Measurements from ENCODE around the gene KRTAP5-3. TPM values are rescaled to one million over a fixed set of nuclear protein-coding genes. Genes with fewer than 3 reads are reported as not detected.

The KRTAP5-3 gene
- total and polyA plus RNA-seq, 2 of the 8 experiments (the other 6 are each of a cell fraction or from before 2014, with no cell fraction given) = not detected

DNA sequence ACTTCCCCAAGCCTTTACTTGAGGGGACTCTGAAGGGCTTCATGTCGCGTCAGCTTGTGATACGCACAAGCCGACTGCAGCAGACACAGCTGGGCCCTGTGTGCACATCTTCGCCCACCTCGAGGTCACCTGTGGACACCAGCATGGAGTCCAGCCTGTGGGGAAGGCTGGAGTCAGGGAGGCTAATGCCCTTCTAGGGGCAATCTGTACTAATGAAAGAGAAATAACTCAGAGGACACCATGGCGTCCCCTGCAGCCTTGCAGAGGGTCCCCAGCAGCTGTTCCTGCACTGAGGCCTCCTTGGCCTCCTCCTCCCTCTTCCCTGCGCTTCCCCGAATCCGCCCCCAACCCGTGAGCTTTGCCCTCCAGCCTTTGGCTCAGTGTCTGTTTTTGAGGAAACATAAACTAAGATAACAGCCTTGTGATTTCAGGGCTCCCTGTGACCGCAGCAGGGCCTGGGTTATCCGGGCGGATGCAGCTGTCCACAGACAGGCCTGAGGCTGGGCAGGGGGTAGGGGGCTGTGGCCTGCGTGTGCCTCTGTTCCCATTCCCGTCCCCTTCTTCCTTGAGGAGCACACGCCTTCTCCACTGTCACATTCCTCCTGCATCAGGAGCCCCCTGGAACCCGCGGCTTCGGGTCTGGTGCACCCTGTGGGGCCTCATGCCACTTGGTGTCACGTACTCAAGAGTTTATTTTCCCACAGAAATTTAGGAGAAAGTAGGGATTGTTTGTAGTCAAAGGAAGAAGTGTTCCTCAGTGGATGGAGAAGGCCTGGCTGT lies 46.3 kb upstream of the KRTAP5-3 start:
- Histone ChIP-seq H3K23me2 (ENCODE audit: low read depth, low read length) (no peaks in the 10 kb centered on the region), H4K91ac (replicated peaks; ENCODE audit: insufficient read length, low read length) (peak overlapping the region; percentile 19), H3K9me3 (ENCODE audit: insufficient read depth in 2 of 2, low read depth in 1 of 2, low read length in 1 of 2) (no peaks in the 10 kb centered on the region), H3K18ac (ENCODE audit: extremely low read depth, low read length) (no peak overlapping the region), H3K4me3 (ENCODE audit: extremely low read depth in 1 of 4, insufficient read depth in 2 of 4, low read depth in 3 of 4, low read length in 4 of 4) (no peak overlapping the region), H3K79me2 (ENCODE audit: control insufficient read depth in 1 of 2, insufficient read depth in 2 of 2, low read length in 2 of 2) (no peaks in the 10 kb centered on the region), H3K36me3 (ENCODE audit: control insufficient read depth in 2 of 4, insufficient read depth in 4 of 4, low read length in 3 of 4) (no peaks in the 10 kb centered on the region), H2AFZ (ENCODE audit: low read length) (no peak overlapping the region), H2AK5ac (ENCODE audit: low read depth, low read length) (no peak overlapping the region), H3K27me3 (replicated peaks in 1 of 4; ENCODE audit: control insufficient read depth in 3 of 4, extremely low read depth in 1 of 4, insufficient read depth in 3 of 4, low read length in 3 of 4) (peaks cover 0 to 9% (median 6%) of the 10 kb centered on the region in 4 experiments; a peak in 4 of 7 replicates), H2BK120ac (replicated peaks; ENCODE audit: low read depth, low read length) (no peak overlapping the region), H3K9ac (replicated peaks in 1 of 4; ENCODE audit: extremely low read depth in 1 of 4, low read depth in 3 of 4, low read length in 3 of 4) (no peak overlapping the region), H3K23ac (ENCODE audit: insufficient read length) (no peak overlapping the region), H2BK20ac (ENCODE audit: low read length) (no peak overlapping the region), H3K4ac (replicated peaks; ENCODE audit: insufficient read length, low read depth, low read length) (peak overlapping the region; percentile 53), H3K4me2 (ENCODE audit: insufficient read depth in 1 of 2, low read depth in 2 of 2, low read length in 2 of 2) (no peak overlapping the region), H4K8ac (ENCODE audit: extremely low read depth, insufficient read depth, low read length) (peak overlapping the region; percentile 43), H2BK12ac (ENCODE audit: low read depth, low read length) (no peak overlapping the region), H3K27ac (ENCODE audit: low read depth, low read length) (no peak overlapping the region), H4K20me1 (replicated peaks in 1 of 2; ENCODE audit: control insufficient read depth in 1 of 2, insufficient read depth in 2 of 2, low read length in 2 of 2) (no peaks in the 10 kb centered on the region), H3K79me1 (ENCODE audit: low read depth, low read length) (no peaks in the 10 kb centered on the region), H4K5ac (ENCODE audit: insufficient read length, low read depth, low read length) (no peak overlapping the region), H2BK15ac (ENCODE audit: low read length) (no peak overlapping the region), H3K56ac (replicated peaks; ENCODE audit: insufficient read length, low read depth, low read length) (no peak overlapping the region), H3K4me1 (replicated peaks in 1 of 4; ENCODE audit: control insufficient read depth in 3 of 4, insufficient read depth in 4 of 4, low read length in 3 of 4) (peaks cover 0 to 6% (median 2%) of the 10 kb centered on the region in 4 experiments; a peak in 3 of 7 replicates), H2BK5ac (ENCODE audit: low read depth, low read length) (no peak overlapping the region), H3K14ac (ENCODE audit: insufficient read length) (no peak overlapping the region)
- CTCF ChIA-PET (ENCODE audit: partially characterized antibody) = interaction anchor here (1.0 to 10.1 kb wide), 15 partner anchors 15 to 499 kb away, joined by 3 to 166 read pairs (median 9); partner anchors contain the start of gene SYT8
- POLR2A ChIA-PET (ENCODE audit: partially characterized antibody) = no interaction called here
- WGBS, 2 experiments (ENCODE audit: extremely low coverage in 1 of 2, insufficient coverage in 1 of 2, insufficient read length in 1 of 2, insufficient replicate concordance in 2 of 2, low coverage in 1 of 2, low lambda C conversion rate in 2 of 2, missing lambda C conversion rate in 1 of 2) = 85% methylated on average over 21 of the region's 21 CpGs; no CpG with 5 or more reads in 1 of the 2 experiments
- FAIRE-seq (no peak), DNase-seq (ENCODE audit: low read depth in 1 of 2, low spot score in 2 of 2) (no peak)
- TF ChIP-seq SIX5 (IDR thresholded peaks at IDR 0.05; ENCODE audit: low read depth, low read length) (no peak), EZH2 (IDR thresholded peaks at IDR 0.05; ENCODE audit: low read depth, low read length, severe bottlenecking) (no peak), POLR2A (IDR thresholded peaks at IDR 0.05; ENCODE audit: control extremely low read depth in 1 of 2, low read depth in 2 of 2, low read length in 2 of 2) (no peak), NANOG (IDR thresholded peaks at IDR 0.05; ENCODE audit: insufficient read depth, low read depth, low read length, poor library complexity, severe bottlenecking) (no peak), TCF12 (IDR thresholded peaks at IDR 0.05; ENCODE audit: low read depth, low read length) (no peak), POU5F1 (IDR thresholded peaks at IDR 0.05; ENCODE audit: low read depth, low read length) (no peak), SIN3A (conservative IDR thresholded peaks at IDR 0.05 in 1 of 2, IDR thresholded peaks at IDR 0.05 in 1 of 2; ENCODE audit: low read depth in 1 of 2, low read length in 2 of 2) (no peak), HDAC2 (IDR thresholded peaks at IDR 0.05; ENCODE audit: borderline replicate concordance in 1 of 2, low read depth in 2 of 2, low read length in 2 of 2) (no peak), SP2 (IDR thresholded peaks at IDR 0.05; ENCODE audit: low read length) (no peak), TBP (IDR thresholded peaks at IDR 0.05; ENCODE audit: low read depth, low read length) (no peak), JUN (IDR thresholded peaks at IDR 0.05; ENCODE audit: low read depth, low read length) (no peak)
- TF ChIP-seq, protein P1, sequence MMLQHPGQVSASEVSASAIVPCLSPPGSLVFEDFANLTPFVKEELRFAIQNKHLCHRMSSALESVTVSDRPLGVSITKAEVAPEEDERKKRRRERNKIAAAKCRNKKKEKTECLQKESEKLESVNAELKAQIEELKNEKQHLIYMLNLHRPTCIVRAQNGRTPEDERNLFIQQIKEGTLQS (IDR thresholded peaks at IDR 0.05; ENCODE audit: insufficient read depth, low read depth, low read length) = no peak

Measured in H1 (cell line).